Measurements from ENCODE around the gene CCHCR1.

The CCHCR1 gene

GRCh38 chr6:31110825-31111582, 46.6 kb downstream of the CCHCR1 start:
- FAIRE-seq (no peak), DNase-seq (ENCODE audit: low spot score) (no peak)

DNA sequence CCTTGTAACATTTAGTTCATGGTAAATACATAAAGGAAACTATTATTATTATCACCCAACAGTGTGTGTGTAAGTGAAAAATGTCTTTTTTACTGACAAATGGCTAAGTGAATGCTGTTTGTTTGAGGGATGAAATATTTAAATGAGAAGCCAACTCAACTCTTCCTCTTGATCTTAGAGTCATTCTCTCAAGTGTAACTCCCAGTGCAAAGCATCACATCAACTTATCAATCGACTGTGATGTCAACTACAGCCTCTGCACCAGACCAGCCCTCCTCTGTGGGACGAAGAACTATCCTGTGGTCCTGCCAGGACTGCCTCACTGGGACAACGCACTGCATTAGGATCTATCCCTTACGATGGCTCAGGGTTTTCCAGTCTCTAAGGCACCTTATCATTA, 50.5 kb downstream of the CCHCR1 start:
- no peak for DNase-seq (ENCODE audit: low spot score)
- no peak for FAIRE-seq

GRCh38 chr6:31103136-31103535, 54.5 kb downstream of the CCHCR1 start:
- no peak for FAIRE-seq
- no peak for DNase-seq (ENCODE audit: low spot score)

GRCh38 chr6:31098449-31098938, 59.1 kb downstream of the CCHCR1 start:
- no peak for DNase-seq (ENCODE audit: low spot score)
- FAIRE-seq = no peak

GRCh38 chr6:31096656-31097055, 60.9 kb downstream of the CCHCR1 start:
- DNase-seq (ENCODE audit: low spot score) (no peak), FAIRE-seq (no peak)

- DNase-seq (ENCODE audit: low spot score) (no peak), FAIRE-seq (no peak)
Observed at GRCh38 chr6:31096215-31096614, 61.4 kb downstream of the CCHCR1 start.

GRCh38 chr6:31094389-31094881, 63.2 kb downstream of the CCHCR1 start:
- DNase-seq (ENCODE audit: low spot score) = no peak
- no peak for FAIRE-seq

GRCh38 chr6:31092769-31093505, 64.7 kb downstream of the CCHCR1 start:
- DNase-seq (ENCODE audit: low spot score) (no peak), FAIRE-seq (no peak)

Measured in RCC 7860 (cell line).